HT-29 (cell line): ENCODE measurements around the gene UAP1L1. TPM values are rescaled to one million over a fixed set of nuclear protein-coding genes. Genes with fewer than 3 reads are reported as not detected.
A peak's percentile ranks its signal among the peaks of the same experiment; 100 is the strongest.

Experiments used
- DNase-seq: peaks from one replicate; pipeline ENCODE4 v3.0.0-alpha.2; 2015; ENCODE audit warnings: low spot score
- total RNA-seq: library from RNA; depleted of rRNA; stranded (reverse); fragments of >200 nt; shearing (Covaris generic); gene quantifications from 2 replicates; pipeline ENCODE4 v1.2.3, GENCODE V29; 2014

Gene UAP1L1
- total RNA-seq, 1 experiment from 2014 or later = 5.3 TPM

- DNase-seq = no peak
Observed at GRCh38 chr9:137074657-137075274, 2.6 kb upstream of the UAP1L1 start.

DNA sequence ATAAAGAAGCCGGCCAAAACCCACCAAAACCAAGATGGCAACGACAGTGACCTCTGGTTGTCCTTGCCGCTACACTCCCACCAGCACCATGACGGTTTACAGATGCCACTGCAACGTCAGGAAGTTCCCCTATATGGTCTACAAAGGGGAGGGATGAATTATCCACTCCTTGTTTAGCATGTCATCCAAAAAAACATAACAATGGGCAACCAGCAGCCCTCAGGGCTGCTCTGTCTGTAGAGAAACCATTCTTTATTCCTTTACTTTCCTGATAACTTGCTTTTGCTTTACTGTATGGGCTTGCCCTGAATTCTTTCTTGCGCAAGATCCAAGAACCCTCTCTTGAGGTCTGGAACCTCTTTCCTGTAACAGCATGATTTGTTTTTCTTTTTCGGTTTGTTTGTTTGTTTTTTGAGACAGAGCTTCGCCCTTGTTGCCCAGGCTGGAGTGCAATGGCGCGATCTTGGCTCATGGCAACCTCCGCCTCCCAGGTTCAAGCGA, 2.0 kb upstream of the UAP1L1 start:
- DNase-seq = no peak

DNA sequence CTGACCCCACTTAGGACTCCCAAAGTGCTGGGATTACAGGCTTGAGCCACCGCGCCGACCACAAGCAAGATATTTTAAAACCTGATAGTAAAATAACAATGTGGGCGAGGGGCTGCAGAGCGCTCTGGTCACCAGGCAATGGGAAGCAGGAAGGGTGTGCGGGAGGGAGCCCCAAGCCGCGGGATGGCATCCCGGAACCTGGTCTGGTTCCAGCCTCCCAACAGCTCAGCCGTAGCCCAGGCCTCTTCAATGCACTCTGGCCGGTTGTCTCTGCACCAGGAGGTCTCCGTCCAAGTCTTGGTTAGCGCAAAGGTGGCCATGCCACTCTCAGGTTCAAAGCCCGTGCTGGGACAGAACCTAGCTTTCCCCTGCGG, 694 bp upstream of the UAP1L1 start:
- DNase-seq = no peak

- DNase-seq = no peak
Observed at GRCh38 chr9:137077758-137078693, 709 bp downstream of the UAP1L1 start.

DNA sequence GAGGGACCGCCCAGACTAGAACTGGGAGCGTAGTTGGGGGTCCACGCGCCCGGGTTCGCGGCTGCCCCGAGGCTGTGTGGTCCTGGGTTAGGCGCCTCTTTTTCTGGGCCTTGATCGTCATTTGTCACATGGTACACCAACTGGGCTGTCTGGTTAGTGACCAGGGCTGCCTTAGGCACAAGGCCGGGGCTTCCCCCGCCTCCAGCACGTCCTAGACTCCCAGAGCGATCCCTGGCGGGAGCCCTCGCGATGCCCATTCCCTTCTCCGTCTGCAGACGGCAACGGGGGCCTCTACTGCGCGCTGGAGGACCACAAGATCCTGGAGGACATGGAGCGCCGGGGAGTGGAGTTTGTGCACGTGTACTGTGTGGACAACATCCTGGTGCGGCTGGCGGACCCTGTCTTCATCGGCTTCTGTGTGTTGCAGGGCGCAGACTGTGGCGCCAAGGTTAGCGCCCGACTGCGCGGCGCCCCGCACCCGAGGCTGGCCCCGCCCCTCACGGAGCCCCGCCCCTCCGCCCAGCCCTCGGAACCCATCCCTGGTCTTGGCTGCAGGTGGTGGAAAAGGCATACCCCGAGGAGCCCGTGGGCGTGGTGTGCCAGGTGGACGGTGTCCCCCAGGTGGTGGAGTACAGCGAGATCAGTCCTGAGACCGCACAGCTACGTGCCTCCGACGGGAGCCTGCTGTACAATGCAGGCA, 1.5 kb downstream of the UAP1L1 start:
- DNase-seq = no peak

GRCh38 chr9:137079401-137079787, 2.1 kb downstream of the UAP1L1 start:
- DNase-seq = no peak

- DNase-seq = no peak
Observed at GRCh38 chr9:137080260-137081122, 3.2 kb downstream of the UAP1L1 start.

DNA sequence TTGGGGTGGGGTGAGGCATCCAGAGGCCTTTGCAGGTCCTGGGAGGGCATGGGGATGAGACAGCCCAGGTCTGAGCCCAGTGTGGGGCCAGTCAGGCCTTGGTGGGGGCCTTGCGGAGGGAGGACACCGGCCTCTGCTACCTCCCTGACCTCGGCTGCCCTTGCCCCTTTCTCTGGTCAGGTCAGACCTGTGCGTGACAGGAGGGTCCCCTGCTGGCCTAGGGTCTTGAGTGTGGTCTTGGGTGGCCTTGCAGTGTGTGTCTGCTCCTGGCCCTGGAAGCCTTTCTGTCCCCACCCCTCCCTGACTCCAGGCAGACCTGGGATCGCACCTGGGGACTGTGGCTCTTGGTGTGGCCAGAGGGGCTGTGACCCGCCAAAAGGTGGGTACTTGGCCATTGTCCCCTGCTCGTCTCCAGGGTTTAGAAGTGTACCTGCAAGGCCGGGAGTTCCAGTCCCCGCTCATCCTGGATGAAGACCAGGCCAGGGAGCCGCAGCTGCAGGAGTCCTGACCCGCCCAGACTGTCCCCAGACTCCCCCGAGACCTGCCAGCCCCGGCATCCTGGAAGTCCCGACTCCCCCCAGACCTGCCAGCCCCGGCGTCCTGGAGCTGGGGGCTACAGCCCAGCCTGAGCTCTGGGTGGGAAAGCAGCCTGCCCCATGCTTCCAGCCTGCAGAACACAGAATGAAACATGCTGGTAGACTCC, 5.1 kb downstream of the UAP1L1 start:
- no peak for DNase-seq

DNA sequence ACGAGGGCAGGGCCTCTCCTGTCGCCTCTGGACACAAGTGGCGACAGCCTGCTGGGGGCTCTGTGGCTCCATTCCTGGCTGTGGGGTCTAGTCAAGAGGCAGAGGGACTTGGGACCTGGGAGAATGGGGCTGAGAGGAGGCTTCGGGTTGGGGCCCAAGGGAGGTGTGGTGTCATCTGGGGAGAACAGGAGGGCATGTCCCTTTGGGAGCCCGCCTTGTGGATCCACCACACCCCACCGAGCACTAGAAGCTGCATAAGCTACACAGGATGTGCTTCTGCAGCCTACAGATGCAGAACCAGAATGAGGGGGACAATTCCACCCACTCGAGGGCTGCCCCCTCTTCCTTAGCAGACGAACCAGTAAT, 5.6 kb downstream of the UAP1L1 start:
- no peak for DNase-seq

DNA sequence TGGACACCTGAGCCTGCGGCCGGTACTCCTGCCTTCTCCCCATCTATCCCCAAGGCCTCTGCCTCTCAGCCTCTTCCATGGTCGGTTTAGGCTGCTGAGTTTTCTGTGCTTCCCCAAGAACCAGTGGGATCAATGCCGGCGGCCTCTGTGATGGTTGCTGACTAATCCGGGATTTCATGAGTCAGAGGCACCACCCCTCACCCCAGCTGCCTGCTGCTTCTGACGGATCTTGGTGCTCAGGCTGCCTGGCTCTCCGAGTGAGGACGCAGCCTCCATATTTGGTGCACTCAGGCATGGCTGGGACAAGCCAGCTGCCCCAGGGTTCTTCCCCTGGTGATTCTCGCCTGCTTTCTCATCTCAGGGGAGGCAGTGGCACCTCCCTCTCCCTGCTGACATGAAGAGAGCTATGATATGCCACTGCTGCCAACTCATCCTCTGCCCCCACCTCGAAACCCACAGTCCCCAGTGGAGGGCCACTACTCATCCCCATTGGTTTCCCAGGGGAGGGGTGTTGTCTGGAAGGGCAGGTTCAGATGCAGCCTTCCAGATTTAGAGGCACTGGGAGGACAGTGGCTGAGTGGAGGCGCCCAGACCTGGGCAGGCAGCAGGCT, 6.2 kb downstream of the UAP1L1 start:
- peak; percentile 94 for DNase-seq

- no peak for DNase-seq
Observed at GRCh38 chr9:137084526-137084925, 7.2 kb downstream of the UAP1L1 start.

DNA sequence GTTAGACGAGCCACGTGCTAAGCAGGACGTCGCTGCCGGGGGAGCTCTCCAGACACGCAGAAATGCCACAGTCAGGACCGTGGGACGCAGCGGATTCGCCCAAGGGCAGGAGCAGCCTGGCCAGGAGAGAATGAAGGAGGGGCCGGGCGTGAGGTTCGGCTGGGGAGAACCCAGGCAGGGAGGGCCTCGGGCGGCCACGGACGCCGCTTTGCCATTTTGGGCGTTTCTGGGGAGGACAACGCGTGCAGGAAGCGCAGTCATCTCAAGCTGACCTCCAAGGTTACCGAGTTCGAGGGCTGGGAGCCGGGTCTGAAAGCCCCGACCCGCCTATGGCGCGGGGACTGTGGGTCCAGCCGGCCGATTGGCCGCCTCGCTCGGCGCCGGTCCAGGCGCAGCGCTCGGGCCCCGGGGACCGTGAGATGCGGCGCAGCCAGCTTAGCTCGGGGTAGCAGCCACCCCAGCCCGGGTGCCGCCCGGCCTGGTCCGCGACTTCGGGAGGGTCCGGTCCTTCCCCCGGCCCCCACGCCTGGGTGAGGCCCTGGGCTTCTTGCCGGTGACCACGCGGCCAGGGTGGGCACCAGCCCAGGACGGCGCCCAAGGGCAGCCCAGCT, 8.7 kb downstream of the UAP1L1 start:
- peak; percentile 51 for DNase-seq

- DNase-seq = peak; percentile 99
Observed at GRCh38 chr9:137086531-137087408, 9.5 kb downstream of the UAP1L1 start, which contains the start of gene MAN1B1. TSS of gene MAN1B1 (plus strand) at chr9:137086985. CDS start at chr9:137087000, 15 bp downstream.

DNA sequence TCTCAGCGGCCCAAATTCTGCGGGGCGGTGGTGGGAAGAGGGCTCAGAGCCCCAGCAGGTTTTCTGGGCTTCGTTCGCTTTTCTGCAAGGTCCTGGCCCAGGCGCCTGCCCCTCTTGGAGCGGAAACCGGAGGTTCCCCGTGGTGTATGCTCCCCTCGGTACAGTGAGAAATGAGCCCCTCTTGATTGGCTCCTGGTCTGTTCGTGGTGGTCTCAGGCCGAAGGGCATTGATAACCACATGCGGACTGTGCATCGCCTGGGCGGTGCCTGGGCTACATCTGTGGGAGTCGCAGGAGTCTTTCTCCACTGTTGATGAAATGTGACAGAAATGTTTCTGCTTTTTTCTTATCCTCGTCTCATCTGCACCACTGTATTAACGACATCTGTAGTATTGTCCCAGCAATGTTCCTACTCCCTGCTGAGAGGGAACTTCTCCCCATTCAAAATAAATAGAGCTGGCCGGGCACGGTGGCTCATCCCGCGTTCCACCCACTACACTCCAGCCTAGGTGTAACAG, 10.2 kb downstream of the UAP1L1 start:
- DNase-seq = no peak

- DNase-seq = no peak
Observed at GRCh38 chr9:137088121-137088520, 10.8 kb downstream of the UAP1L1 start.

DNA sequence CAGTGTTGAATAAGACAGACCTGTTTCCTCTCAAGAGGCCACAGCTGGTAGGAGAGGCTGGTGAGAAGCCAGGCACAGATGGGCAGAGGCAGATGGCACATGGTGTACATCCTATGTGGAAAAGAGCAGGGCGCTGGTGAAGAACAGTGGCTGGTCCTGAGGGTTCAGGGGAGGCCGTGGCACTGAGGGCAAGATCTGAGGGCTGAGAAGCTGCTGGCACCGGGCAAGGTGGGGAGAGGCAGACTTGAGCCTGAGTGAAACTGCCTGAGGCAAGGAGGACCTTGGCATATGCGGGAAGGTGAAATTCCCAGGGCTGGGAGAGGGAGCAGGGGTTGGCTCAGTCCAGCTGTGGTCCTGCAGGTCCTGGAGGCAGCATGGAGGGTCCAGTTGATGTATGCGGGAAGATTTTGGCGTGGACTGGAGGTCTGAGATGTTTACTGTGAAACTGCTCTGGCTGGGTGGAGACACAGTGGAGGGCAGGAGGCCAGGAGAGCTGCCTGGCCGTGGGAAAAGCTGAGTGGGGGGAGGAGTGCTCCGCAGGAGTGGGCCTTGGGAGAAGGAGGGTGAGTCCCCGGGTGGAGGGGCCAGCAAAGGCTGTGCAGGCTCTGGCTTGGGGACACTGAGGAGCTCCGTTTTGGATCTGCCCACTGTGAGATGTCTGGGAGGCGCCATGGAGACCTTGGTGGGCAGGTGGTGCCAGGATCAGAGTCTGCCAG, 12.1 kb downstream of the UAP1L1 start:
- no peak for DNase-seq

DNA sequence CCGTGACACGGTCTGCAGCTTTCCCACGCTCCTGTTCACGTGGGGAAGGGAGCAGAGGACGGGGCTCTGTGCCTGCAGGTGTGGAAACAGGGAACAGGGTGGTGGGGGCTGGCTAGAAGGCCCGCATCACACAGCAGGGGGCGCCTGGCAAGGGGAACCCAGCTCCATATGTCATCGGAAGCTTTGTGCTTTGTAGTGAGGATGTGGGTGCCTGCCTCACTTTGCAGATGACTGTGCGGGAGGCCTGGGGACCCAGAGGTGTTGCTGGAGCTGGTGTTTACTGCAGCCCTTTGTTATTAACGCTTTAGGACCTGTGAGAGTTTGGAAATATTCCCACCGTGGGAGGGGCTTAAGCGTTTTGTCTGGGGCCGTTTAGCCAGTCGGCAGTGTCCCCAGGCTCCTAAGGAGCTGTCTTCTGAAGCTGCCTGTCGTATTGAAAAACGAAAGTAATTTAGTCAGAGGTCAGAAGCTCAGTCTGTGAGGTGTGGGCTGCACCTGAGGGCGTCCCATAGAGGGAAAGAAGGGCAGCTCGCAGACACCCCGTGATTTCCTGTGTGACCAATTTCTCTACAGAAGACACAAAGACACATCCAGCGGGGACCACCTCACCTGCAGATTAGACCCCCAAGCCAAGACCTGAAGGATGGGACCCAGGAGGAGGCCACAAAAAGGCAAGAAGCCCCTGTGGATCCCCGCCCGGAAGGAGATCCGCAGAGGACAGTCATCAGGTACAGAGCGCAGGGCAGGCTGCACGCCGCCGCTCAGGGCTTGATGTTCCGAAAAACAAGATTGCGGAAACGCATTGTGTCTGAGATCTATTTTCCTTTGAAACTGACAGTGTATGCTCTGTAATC, 18.6 kb downstream of the UAP1L1 start:
- no peak for DNase-seq
